ENCODE measurements around the gene APEH.

- TF ChIP-seq CTCF (conservative IDR thresholded peaks at IDR 0.05) (no peak), ZFX (IDR thresholded peaks at IDR 0.05) (no peak)
Measured at GRCh38 chr3:49652903-49653415, 21.2 kb upstream of the APEH start.

Measured in C4-2B (cell line).